Ishikawa (cell line): Measurements from ENCODE around the gene TEAD4.

Experiments
- CEBPB ChIP-seq: IDR thresholded peaks from 2 replicates; pipeline ENCODE4 v1.6.1; 2012
- CREB1 ChIP-seq: IDR thresholded peaks from 2 replicates; pipeline ENCODE4 v1.6.1; 2012; ENCODE audit warnings: low read depth
- EGR1 ChIP-seq: IDR thresholded peaks from 2 replicates; pipeline ENCODE4 v1.6.1; 2012
- EP300 ChIP-seq: IDR thresholded peaks from 2 replicates; pipeline ENCODE4 v1.6.1; 2012; ENCODE audit warnings: borderline replicate concordance
- FOXM1 ChIP-seq: IDR thresholded peaks from 2 replicates; pipeline ENCODE4 v1.6.1; 2012; ENCODE audit warnings: low read depth, borderline replicate concordance
- MAX ChIP-seq: IDR thresholded peaks from 2 replicates; pipeline ENCODE4 v1.6.1; 2012
- NFIC ChIP-seq: IDR thresholded peaks from 2 replicates; pipeline ENCODE4 v1.6.1; 2012
- RAD21 ChIP-seq: IDR thresholded peaks from 2 replicates; pipeline ENCODE4 v1.6.1; 2012; ENCODE audit warnings: low read depth
- REST ChIP-seq: IDR thresholded peaks from 2 replicates; pipeline ENCODE4 v1.6.1; 2012; ENCODE audit warnings: low read depth, mild to moderate bottlenecking
- TAF1 ChIP-seq: IDR thresholded peaks from 2 replicates; pipeline ENCODE4 v1.6.1; 2012; ENCODE audit warnings: low read depth, mild to moderate bottlenecking
- TCF12 ChIP-seq: IDR thresholded peaks from 2 replicates; pipeline ENCODE4 v1.6.1; 2012; ENCODE audit warnings: low read depth
- TEAD4 ChIP-seq: IDR thresholded peaks from 2 replicates; pipeline ENCODE4 v1.6.1; 2012
- USF1 ChIP-seq: IDR thresholded peaks from 2 replicates; pipeline ENCODE4 v1.6.1; 2012
- YY1 ChIP-seq: IDR thresholded peaks from 2 replicates; pipeline ENCODE4 v1.6.1; 2012; ENCODE audit warnings: low read depth
- ZBTB7A ChIP-seq: IDR thresholded peaks from 2 replicates; pipeline ENCODE4 v1.6.1; 2012; ENCODE audit warnings: low read depth

The TEAD4 gene

GRCh38 chr12:3036901-3037600 lies 77.9 kb downstream of the TEAD4 start:
- no peak for TF ChIP-seq RAD21
- TF ChIP-seq FOXM1 = no peak
- TF ChIP-seq ZBTB7A = no peak
- no peak for TF ChIP-seq TCF12
- TF ChIP-seq EP300 = no peak
- TF ChIP-seq CEBPB = no peak
- TF ChIP-seq MAX = no peak
- TF ChIP-seq TAF1 = no peak
- no peak for TF ChIP-seq EGR1
- no peak for TF ChIP-seq TEAD4
- no peak for TF ChIP-seq NFIC
- no peak for TF ChIP-seq YY1
- no peak for TF ChIP-seq REST
- TF ChIP-seq CREB1 = no peak
- no peak for TF ChIP-seq USF1

GRCh38 chr12:3038166-3038565 lies 79.0 kb downstream of the TEAD4 start:
- TF ChIP-seq YY1 = no peak
- TF ChIP-seq MAX = no peak
- no peak for TF ChIP-seq USF1
- no peak for TF ChIP-seq NFIC
- no peak for TF ChIP-seq ZBTB7A

- TF ChIP-seq CREB1 = no peak
- no peak for TF ChIP-seq FOXM1
- TF ChIP-seq EGR1 = no peak
- TF ChIP-seq YY1 = no peak
- TF ChIP-seq TCF12 = no peak
- no peak for TF ChIP-seq TEAD4
- TF ChIP-seq EP300 = no peak
- no peak for TF ChIP-seq CEBPB
- no peak for TF ChIP-seq NFIC
These were observed 79.8 kb downstream of the TEAD4 start for GRCh38 chr12:3038926-3039510.

GRCh38 chr12:3040026-3040656 lies 80.9 kb downstream of the TEAD4 start:
- no peak for TF ChIP-seq ZBTB7A

GRCh38 chr12:3040663-3041544 lies 81.7 kb downstream of the TEAD4 start:
- no peak for TF ChIP-seq MAX
- TF ChIP-seq TAF1 = no peak
- TF ChIP-seq EP300 = no peak
- no peak for TF ChIP-seq USF1
- TF ChIP-seq TEAD4 = no peak
- no peak for TF ChIP-seq YY1
- no peak for TF ChIP-seq EGR1
- TF ChIP-seq RAD21 = no peak
- TF ChIP-seq CREB1 = no peak
- TF ChIP-seq ZBTB7A = no peak

GRCh38 chr12:3041558-3042164 lies 82.5 kb downstream of the TEAD4 start:
- TF ChIP-seq RAD21 (peak; percentile 76), TEAD4 (no peak)
